Nephron progenitor cell (in vitro differentiated cells): ENCODE data around the gene NPHP1.

Experiments used
- DNase-seq: peaks from one replicate; pipeline ENCODE4 v3.0.0; 2021
- H3K27ac Mint-ChIP-seq: 2 replicates; pipeline ENCODE4 v1.8.0; 2021; ENCODE audit warnings: mild to moderate bottlenecking, moderate library complexity, mixed read lengths
- H3K27me3 Mint-ChIP-seq: 2 replicates; pipeline ENCODE4 v1.8.0; 2021; ENCODE audit warnings: mild to moderate bottlenecking, low read depth, mixed read lengths; ENCODE audit not compliant: poor library complexity
- H3K36me3 Mint-ChIP-seq: 2 replicates; pipeline ENCODE4 v1.8.0; 2021; ENCODE audit warnings: low read depth, mixed read lengths
- H3K4me1 Mint-ChIP-seq: 2 replicates; pipeline ENCODE4 v1.8.0; 2021; ENCODE audit warnings: mixed read lengths
- H3K4me3 Mint-ChIP-seq: 2 replicates; pipeline ENCODE4 v1.8.0; 2021; ENCODE audit warnings: mild to moderate bottlenecking, moderate library complexity, mixed read lengths
- H3K9me3 Mint-ChIP-seq: 2 replicates; pipeline ENCODE4 v1.8.0; 2021; ENCODE audit warnings: mild to moderate bottlenecking, moderate library complexity, mixed read lengths
- TF ChIP-seq, protein P1 (sequence below): fragments of 200-600 bp; sonication (generic); IDR thresholded peaks from 2 replicates; pipeline ENCODE4 v1.5.0; 2021; ENCODE audit warnings: antibody characterized with exemption

The NPHP1 gene

DNA sequence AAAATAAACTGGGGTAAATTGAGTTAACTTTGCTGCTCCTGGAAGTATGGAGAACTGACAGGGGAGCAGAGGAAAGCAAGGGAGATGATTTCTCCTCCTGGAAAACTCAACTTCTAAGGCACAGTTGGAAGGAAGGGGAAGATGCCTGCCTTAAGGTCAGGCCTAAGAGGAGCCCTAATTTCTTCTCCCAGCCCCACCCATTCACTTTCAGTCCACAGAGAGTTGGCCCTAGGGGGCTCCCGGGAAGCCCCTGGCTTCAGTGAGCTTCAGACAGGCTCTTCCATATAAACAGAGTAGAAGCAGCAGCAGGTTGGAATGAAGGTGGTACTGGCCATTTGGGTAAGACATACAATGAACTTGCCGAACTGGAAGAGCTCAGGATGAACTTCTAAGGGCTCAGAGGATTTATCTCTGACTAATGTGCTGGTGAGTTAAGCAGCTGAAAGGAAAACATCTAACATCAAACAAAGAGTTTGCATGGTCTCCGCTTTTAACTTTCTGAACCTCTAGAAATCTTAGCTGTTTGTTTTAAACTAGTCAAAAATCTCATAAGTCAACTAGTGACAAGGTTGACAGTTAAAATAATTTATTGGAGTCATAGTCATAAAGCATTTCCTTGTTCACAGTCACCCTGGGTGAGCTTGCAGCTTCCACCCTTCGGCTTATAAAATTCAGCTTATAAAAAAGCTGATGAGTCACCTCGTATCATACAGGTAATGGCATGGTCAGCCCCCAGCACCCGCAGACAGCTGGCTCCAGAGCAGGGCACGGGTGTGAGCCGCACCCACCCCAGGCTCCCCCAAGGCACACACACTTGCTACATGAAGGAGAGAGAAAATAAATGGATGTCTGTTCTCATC lies 99.0 kb downstream of the NPHP1 start:
- no peak overlapping the region for H3K4me3 Mint-ChIP-seq
- H3K9me3 Mint-ChIP-seq, result peaks cover 32% of the 10 kb centered on the region
- TF ChIP-seq, protein P1, sequence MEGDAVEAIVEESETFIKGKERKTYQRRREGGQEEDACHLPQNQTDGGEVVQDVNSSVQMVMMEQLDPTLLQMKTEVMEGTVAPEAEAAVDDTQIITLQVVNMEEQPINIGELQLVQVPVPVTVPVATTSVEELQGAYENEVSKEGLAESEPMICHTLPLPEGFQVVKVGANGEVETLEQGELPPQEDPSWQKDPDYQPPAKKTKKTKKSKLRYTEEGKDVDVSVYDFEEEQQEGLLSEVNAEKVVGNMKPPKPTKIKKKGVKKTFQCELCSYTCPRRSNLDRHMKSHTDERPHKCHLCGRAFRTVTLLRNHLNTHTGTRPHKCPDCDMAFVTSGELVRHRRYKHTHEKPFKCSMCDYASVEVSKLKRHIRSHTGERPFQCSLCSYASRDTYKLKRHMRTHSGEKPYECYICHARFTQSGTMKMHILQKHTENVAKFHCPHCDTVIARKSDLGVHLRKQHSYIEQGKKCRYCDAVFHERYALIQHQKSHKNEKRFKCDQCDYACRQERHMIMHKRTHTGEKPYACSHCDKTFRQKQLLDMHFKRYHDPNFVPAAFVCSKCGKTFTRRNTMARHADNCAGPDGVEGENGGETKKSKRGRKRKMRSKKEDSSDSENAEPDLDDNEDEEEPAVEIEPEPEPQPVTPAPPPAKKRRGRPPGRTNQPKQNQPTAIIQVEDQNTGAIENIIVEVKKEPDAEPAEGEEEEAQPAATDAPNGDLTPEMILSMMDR, result no peak
- no peak overlapping the region for H3K27ac Mint-ChIP-seq
- peaks cover 44% of the 10 kb centered on the region for H3K4me1 Mint-ChIP-seq
- H3K36me3 Mint-ChIP-seq, result no peaks in the 10 kb centered on the region
- peaks cover 16% of the 10 kb centered on the region for H3K27me3 Mint-ChIP-seq
- DNase-seq, result no peak

DNA sequence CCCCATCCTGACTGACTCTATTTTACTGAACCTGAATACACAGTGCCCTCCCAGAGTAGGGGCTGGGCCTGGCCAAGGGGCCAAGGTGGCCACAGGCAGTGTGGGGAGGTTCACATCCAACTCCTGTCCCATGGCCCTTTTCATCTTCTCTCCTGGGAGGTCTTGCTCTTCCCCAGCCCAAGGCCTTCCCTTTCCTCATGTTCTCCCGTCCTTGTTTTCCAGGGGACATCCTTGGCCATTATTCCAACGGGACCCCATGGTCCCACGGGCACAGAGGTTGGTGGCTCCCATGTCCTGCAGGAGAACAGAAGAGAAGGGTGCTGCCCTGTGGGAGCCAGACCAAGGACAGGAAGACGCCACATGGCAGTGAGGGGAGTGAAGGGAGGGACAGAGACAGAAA lies 99.6 kb downstream of the NPHP1 start:
- H3K4me3 Mint-ChIP-seq, result no peak overlapping the region
- H3K27me3 Mint-ChIP-seq, result peaks cover 12% of the 10 kb centered on the region
- DNase-seq, result no peak
- no peaks in the 10 kb centered on the region for H3K36me3 Mint-ChIP-seq
- TF ChIP-seq, protein P1, result no peak
- H3K9me3 Mint-ChIP-seq, result peaks cover 26% of the 10 kb centered on the region
- H3K27ac Mint-ChIP-seq, result no peak overlapping the region
- H3K4me1 Mint-ChIP-seq, result peaks cover 47% of the 10 kb centered on the region

DNA sequence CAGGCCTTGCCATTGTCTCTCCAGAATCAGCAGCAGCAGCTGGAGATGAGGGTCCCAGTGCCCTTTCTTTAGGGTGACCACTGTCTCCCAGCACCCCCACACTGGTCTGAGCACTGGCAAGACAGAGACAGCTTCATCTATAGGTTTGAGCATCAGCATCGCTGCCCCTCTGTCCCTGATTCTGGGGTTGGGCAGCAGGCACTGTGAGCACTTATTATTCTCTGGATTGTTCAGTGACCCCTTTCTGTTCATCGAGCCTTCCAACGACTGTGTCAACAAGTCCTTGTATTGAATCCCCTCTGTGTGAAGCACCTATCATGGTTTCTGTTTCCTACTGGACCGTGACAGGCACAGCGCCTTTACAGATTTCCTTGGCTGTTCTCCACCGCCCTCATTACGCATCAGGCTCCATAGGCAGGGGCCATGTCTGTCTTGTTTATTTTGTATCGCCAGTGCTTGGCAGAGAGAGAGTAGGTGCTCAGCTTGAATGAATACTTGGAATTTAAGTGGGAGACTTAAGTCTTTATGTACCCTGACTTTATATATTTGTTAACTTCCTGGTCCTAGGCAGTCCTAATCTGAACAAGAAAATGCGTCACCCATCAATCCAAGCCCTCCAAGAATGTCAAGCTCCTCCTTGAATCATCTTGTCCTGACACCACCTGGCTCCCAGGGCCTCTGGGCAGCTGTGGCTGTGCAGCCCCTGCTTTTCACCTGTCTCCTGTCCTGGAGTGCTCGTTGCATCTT lies 100.6 kb downstream of the NPHP1 start:
- DNase-seq, result no peak
- Mint-ChIP-seq H3K4me1 (peaks cover 57% of the 10 kb centered on the region), H3K9me3 (peaks cover 22% of the 10 kb centered on the region), H3K36me3 (no peaks in the 10 kb centered on the region), H3K4me3 (no peak overlapping the region), H3K27me3 (peaks cover 8% of the 10 kb centered on the region), H3K27ac (peak overlapping the region; percentile 27)
- TF ChIP-seq, protein P1, result no peak

DNA sequence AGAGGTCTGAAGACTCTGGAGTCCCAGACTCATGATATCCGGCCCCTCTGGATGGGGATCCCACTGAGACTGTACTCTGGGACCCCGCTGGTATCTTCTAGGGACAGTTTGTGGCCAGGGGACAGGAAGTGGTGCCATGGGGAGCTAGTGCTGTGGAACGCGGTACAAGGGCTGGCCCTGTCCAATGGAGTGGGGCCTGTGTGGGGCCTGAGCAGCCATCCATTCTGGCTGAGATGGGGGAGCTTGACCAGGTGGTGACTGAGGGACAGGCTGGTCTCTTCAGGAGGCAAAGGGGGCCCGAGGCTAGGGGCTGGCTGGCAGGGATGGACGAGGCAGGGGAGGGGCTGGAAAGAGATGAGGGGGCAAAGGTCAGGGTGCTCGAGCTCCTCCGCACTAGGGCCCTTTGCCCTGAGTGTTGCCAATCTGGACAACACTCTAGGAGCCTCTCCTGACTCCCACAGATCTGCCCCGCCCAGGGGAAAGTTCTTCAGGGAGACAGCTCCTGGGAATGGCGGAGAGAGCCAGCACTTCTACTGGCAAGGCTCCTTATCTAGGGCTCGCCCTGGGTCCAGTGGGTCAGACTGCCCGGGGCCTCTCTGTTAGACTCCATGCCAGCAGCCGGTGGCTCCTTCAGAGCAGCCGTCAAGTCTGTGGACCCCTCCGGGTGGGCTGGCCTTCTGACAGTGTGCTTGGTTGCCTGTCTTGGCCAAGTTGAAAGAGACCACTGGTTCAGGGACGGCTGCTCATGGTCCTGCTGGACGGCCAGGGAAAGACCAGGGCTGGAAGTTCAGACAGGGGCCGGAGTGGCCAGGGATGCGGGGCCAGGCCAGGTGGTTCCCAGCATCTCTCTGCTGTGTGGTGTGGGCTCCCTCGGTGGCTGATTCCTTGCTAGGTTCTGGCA lies 101.5 kb downstream of the NPHP1 start:
- H3K36me3 Mint-ChIP-seq, result no peaks in the 10 kb centered on the region
- no peak for DNase-seq
- H3K27ac Mint-ChIP-seq, result no peak overlapping the region
- H3K4me1 Mint-ChIP-seq, result peaks cover 62% of the 10 kb centered on the region
- TF ChIP-seq, protein P1, result no peak
- H3K4me3 Mint-ChIP-seq, result no peak overlapping the region
- peaks cover 15% of the 10 kb centered on the region for H3K9me3 Mint-ChIP-seq
- H3K27me3 Mint-ChIP-seq, result peaks cover 8% of the 10 kb centered on the region

DNA sequence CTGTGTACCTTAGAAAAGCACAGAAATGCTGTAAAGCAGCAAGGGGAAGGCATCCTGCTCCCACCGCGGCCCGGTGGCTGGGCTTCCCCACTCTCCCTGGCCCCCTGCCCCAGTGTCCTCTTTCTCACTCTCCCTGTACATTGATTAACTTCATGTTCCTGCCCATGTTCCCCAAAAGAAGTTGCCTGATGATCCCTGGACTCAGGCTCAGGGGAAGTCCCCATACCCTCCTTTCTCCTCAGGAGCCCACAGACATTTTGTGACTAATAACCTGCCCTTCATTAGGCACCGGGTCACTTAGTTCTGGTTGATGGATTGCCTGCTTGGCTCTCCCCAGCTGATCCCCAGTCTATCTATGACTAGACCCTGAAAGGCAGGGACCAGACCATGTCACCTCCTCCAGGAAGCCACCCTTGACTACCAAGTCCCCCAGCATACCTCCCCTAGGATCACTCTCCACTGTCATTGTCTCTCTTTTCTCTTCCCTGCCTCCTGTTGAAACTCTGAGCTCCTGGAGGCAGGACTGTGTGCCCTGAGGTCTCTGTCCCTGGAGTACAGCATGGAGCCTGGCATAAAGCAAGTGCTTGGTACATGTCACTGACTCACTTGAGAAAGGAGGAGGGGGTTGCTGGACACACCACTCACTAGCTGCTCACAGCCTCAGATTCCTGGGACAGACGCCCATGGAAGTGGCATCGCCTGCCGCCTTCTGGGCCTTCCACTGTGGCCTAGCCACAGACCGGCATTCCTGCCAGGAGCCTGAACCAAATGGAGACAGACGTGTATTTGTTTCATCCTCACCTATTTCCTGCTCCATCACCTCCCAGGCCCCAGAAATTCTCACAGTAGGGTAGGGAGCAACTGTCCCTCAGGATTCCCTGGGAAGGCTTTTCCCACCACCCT lies 102.7 kb downstream of the NPHP1 start:
- Mint-ChIP-seq H3K4me1 (peaks cover 67% of the 10 kb centered on the region), H3K27me3 (peaks cover 8% of the 10 kb centered on the region), H3K4me3 (no peak overlapping the region), H3K27ac (peak overlapping the region; percentile 89), H3K9me3 (peaks cover 13% of the 10 kb centered on the region), H3K36me3 (no peaks in the 10 kb centered on the region)
- TF ChIP-seq, protein P1, result no peak
- DNase-seq, result no peak
